ENCODE results near the gene SAMD14. TPM values are rescaled to one million over a fixed set of nuclear protein-coding genes. Genes with fewer than 3 reads are reported as not detected.
A peak's percentile ranks its signal among the peaks of the same experiment; 100 is the strongest.

SAMD14 gene
- total and polyA plus RNA-seq, 12 donors, result 1.1 to 12.6 (median 3.3) TPM

DNA sequence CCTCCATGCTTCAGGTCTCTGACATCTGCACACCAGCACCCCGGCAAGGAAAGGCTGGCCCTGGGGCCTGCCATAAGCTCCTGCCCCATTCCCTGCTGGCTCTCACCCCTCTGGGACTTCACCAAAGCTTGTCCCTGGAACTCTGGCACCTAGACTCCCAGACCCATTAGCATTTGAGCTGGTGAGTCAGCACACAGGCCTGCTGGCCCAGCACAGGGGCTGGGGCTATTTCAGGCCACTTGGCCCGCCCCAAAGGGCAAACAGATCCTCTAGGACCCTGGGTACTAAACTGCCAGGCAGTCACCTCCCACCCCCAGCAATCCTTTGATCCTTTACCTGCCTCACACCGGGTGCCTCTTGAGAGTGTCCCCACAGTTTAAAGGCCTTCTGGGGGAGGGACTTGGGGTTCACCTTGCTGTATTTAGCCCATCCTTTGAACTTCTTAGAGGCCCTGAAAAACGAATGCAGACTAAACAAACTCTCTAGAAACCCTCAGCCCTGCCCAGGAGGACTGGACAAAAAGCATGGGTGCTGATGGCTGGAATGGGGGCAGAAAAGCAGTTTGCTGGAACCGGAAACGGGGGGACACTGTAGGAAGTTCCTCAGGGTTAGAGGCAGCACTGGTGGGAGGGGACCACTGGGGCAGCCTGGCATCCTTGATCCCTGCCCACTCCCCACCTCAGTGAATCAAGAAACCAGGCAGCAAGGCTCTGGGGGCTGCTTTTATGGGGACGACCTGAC lies 3.2 kb upstream of the SAMD14 start:
- intact Hi-C loops (cut with DNase I), result no loop called here
- Histone ChIP-seq H3K4me3 (no peak overlapping the region), H3K4me1 (replicated peaks in 1 of 2) (peaks cover 21 to 24% of the 10 kb centered on the region in 2 donors), H3K9me3 (replicated peaks in 1 of 3) (no peaks in the 10 kb centered on the region), H3K36me3 (replicated peaks in 1 of 2) (peaks cover 0 to 42% of the 10 kb centered on the region in 2 donors), H3K27ac (peak overlapping the region; percentile 60 to 82 (median 67)), H3K27me3 (no peaks in the 10 kb centered on the region)
- 35 to 58% (median 41%) methylated on average over 6 to 7 of the region's 7 CpGs for WGBS, 4 donors
- TF ChIP-seq, protein P1, sequence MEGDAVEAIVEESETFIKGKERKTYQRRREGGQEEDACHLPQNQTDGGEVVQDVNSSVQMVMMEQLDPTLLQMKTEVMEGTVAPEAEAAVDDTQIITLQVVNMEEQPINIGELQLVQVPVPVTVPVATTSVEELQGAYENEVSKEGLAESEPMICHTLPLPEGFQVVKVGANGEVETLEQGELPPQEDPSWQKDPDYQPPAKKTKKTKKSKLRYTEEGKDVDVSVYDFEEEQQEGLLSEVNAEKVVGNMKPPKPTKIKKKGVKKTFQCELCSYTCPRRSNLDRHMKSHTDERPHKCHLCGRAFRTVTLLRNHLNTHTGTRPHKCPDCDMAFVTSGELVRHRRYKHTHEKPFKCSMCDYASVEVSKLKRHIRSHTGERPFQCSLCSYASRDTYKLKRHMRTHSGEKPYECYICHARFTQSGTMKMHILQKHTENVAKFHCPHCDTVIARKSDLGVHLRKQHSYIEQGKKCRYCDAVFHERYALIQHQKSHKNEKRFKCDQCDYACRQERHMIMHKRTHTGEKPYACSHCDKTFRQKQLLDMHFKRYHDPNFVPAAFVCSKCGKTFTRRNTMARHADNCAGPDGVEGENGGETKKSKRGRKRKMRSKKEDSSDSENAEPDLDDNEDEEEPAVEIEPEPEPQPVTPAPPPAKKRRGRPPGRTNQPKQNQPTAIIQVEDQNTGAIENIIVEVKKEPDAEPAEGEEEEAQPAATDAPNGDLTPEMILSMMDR (IDR thresholded peaks at IDR 0.05), result no peak
- no peak for TF ChIP-seq POLR2A (IDR thresholded peaks at IDR 0.05)
- peak; percentile 68 to 87 (median 87) for DNase-seq

DNA sequence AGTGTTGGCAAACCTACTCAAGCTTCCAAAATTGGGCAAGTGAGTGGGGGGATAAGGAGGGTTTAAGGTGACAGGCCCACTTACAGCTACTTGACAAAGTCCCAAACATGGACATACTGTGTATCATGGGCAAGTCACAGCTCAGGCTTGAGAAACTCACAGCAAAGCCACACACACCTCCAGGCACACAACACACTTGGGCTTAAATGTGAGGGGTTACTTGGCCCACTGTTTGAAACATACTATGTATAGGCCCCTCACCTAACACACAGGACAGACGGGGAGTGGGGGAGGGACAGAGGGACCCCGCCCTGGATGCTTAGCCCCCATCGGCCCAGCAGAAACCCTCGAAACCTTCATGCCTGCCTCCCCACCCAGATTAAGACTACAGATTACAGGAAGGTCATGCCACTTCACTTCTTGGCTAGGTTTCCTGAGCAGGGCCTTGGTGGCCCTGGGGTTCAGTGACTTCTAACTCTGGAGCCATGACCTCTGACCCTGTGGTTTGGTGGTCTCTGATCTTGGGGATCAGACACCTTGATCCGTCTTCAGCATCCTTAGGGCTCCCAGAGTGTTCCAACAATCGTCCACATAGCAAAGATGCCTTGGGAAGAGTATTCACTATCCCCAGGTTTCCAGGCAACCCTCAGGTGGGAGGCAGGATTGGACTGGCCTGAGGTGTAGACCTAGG lies 2.3 kb upstream of the SAMD14 start:
- Histone ChIP-seq H3K4me3 (no peak overlapping the region), H3K36me3 (replicated peaks in 1 of 2) (peaks cover 0 to 33% of the 10 kb centered on the region in 2 donors), H3K9me3 (replicated peaks in 1 of 3) (no peaks in the 10 kb centered on the region), H3K4me1 (replicated peaks in 1 of 2) (peaks cover 24% of the 10 kb centered on the region in 2 donors), H3K27me3 (no peaks in the 10 kb centered on the region), H3K27ac (peak overlapping the region in 4 of 5 donors; percentile 65 to 82 (median 72))
- no peak for TF ChIP-seq POLR2A (IDR thresholded peaks at IDR 0.05)
- intact Hi-C loops (cut with DNase I), result no loop called here
- WGBS, 4 donors, result 68 to 76% (median 74%) methylated on average over 2 to 6 of the region's 6 CpGs
- DNase-seq, result peak in 2 of 7 donors; percentile 14 to 31

DNA sequence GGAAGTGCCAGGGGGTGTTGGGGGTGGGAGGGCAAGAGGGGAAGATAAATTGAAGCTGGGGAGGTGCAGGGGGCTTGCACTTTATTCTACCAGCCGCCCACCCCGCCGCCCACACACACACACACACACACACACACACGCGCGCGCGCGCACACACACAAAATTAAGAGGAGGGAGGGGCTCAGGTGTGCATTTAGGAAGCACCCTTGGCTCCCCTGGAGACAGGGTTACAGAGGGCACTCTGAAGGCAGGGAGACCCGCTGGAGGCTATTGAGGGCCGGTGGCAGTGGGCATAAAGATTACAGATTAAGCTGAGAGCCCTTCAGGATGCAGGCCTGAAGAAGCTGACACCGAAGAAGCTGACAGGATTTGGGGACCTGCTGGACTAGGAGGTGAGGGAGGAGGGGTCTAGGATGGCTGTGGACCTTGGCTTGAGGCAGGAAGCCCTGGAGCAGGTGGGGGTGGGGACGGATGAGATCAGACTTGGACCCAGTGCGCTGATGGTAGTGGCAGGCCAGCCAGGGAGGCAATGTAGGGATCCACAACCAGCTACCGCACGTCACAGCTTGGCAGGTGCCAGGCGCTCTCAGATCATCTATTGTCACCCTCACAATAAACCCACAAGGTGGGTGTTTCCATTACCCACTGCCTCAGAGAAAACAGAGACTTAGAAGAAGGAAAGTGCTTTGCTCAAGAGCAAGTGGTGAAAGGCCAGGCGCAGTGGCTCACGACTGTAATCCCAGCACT lies 772 bp upstream of the SAMD14 start:
- Histone ChIP-seq H3K4me1 (replicated peaks in 1 of 2) (peaks cover 24 to 25% of the 10 kb centered on the region in 2 donors), H3K9me3 (replicated peaks in 1 of 3) (no peaks in the 10 kb centered on the region), H3K4me3 (peak overlapping the region in 1 of 4 donors; percentile 68), H3K27ac (no peak overlapping the region), H3K36me3 (replicated peaks in 1 of 2) (peaks cover 0 to 18% of the 10 kb centered on the region in 2 donors), H3K27me3 (no peaks in the 10 kb centered on the region)
- intact Hi-C loops (cut with DNase I), result no loop called here
- TF ChIP-seq, protein P1 (IDR thresholded peaks at IDR 0.05), result no peak
- TF ChIP-seq POLR2A (IDR thresholded peaks at IDR 0.05), result no peak
- WGBS, 4 donors, result 61 to 79% (median 68%) methylated on average over 10 to 19 of the region's 19 CpGs
- DNase-seq, result peak in 3 of 7 donors; percentile 11 to 61 (median 19)

DNA sequence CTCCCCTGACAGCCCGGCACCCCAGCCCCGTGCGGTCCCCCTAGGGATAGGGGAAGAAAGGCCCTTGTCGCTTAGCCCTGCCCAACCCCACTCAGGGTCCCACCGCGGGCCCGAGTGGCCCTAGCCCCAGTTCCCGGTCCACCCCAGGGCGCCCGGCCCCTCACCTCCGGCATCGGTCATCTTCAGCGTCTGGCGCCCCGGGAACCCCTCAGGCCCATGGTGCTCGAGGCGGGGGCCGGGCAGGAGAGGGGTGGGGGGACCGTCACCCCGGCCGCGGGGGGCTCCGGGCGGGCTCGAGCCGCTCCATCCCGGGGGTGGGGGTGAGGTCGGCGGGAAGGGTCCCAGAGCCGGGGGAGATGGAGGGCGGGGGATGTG lies 620 bp downstream of the SAMD14 start:
- Histone ChIP-seq H3K27ac (peak overlapping the region in 2 of 5 donors; percentile 2 to 52), H3K36me3 (replicated peaks in 1 of 2) (peaks cover 0 to 4% of the 10 kb centered on the region in 2 donors), H3K4me3 (peak overlapping the region in 2 of 4 donors; percentile 18 to 68), H3K4me1 (replicated peaks in 1 of 2) (peaks cover 24 to 25% of the 10 kb centered on the region in 2 donors), H3K27me3 (no peaks in the 10 kb centered on the region), H3K9me3 (replicated peaks in 1 of 3) (no peaks in the 10 kb centered on the region)
- DNase-seq, result peak in 1 of 7 donors; percentile 45
- no peak for TF ChIP-seq POLR2A (IDR thresholded peaks at IDR 0.05)
- TF ChIP-seq, protein P1 (IDR thresholded peaks at IDR 0.05), result no peak
- intact Hi-C loops (cut with DNase I), result no loop called here
- 0 to 3% (median 2%) methylated on average over 1 to 31 of the region's 31 CpGs; no CpG with 5 or more reads in 1 of the 4 donors for WGBS, 4 donors
